Retina (tissue), 1 donor: Measurements from ENCODE around the gene STK32C.
"Not testable (repeated sequence)": the region's sequence is repeated elsewhere in the genome, so short reads cannot be mapped to it uniquely, and the experiment has no call there.

Experiments
- DNase-seq: peaks from one replicate; pipeline ENCODE4 v3.0.0-alpha.2; 2016

The STK32C gene

GRCh38 chr10:132314881-132315280 is 7.1 kb upstream of the STK32C start:
- DNase-seq: not testable (repeated sequence)

- DNase-seq: no peak
These were observed 6.6 kb upstream of the STK32C start for GRCh38 chr10:132314336-132314735.

- no peak for DNase-seq
These were observed 6.1 kb upstream of the STK32C start for GRCh38 chr10:132313865-132314264.

- DNase-seq: no peak
These were observed 5.6 kb upstream of the STK32C start for GRCh38 chr10:132313305-132313704.

GRCh38 chr10:132311338-132311939 is 3.7 kb upstream of the STK32C start:
- peak; percentile 78 for DNase-seq

GRCh38 chr10:132310701-132311337 is 3.1 kb upstream of the STK32C start:
- no peak for DNase-seq

GRCh38 chr10:132309879-132310591 is 2.3 kb upstream of the STK32C start:
- DNase-seq: no peak

- no peak for DNase-seq
These were observed 1.7 kb upstream of the STK32C start for GRCh38 chr10:132309471-132309865.

- peak; percentile 67 for DNase-seq
These were observed 1.1 kb upstream of the STK32C start for GRCh38 chr10:132308587-132309470.

GRCh38 chr10:132306864-132307751 is 642 bp downstream of the STK32C start:
- DNase-seq: peak; percentile 74

GRCh38 chr10:132306343-132306685 is 1.4 kb downstream of the STK32C start:
- DNase-seq: no peak

GRCh38 chr10:132305654-132306342 is 2.0 kb downstream of the STK32C start:
- DNase-seq: no peak

- DNase-seq: no peak
These were observed 2.8 kb downstream of the STK32C start for GRCh38 chr10:132304756-132305509.

- no peak for DNase-seq
These were observed 4.2 kb downstream of the STK32C start for GRCh38 chr10:132303361-132304115.

GRCh38 chr10:132302421-132303310 is 5.1 kb downstream of the STK32C start:
- peak; percentile 50 for DNase-seq

GRCh38 chr10:132301371-132302330 is 6.1 kb downstream of the STK32C start:
- DNase-seq: no peak

- no peak for DNase-seq
These were observed 7.2 kb downstream of the STK32C start for GRCh38 chr10:132300582-132300981.
